Fibroblast of the aortic adventitia (primary cell): Measurements from ENCODE around the gene LRRC34. TPM values are rescaled to one million over a fixed set of nuclear protein-coding genes. Genes with fewer than 3 reads are reported as not detected.

Experiments
- DNase-seq: peaks from one replicate; pipeline ENCODE4 v3.0.0-alpha.2; 2010; ENCODE audit warnings: low read depth
- H3K4me3 ChIP-seq: 2 replicates; pipeline ENCODE4 v1.5.1; 2011; ENCODE audit warnings: low read depth, mild to moderate bottlenecking, control low read depth, low read length, moderate library complexity
- CTCF ChIP-seq: IDR thresholded peaks from 2 replicates; pipeline ENCODE4 v1.5.1; 2011; ENCODE audit warnings: mild to moderate bottlenecking, low read length, control low read depth, inconsistent platforms; ENCODE audit not compliant: insufficient read depth
- total RNA-seq: library from RNA; depleted of rRNA; stranded (reverse); fragments of >200 nt; gene quantifications from 2 replicates; pipeline ENCODE4 v1.2.3, GENCODE V29; 2012; ENCODE audit warnings: low replicate concordance

LRRC34 gene
- total RNA-seq, 1 donor, result 7.4 TPM

GRCh38 chr3:169772305-169772896, 40.3 kb downstream of the LRRC34 start:
- DNase-seq, result peak; percentile 86
- no peak for TF ChIP-seq CTCF
- H3K4me3 ChIP-seq, result peak overlapping the region; percentile 91

GRCh38 chr3:169771497-169772304, 41.0 kb downstream of the LRRC34 start:
- peak; percentile 90 for DNase-seq
- peak overlapping the region; percentile 80 for H3K4me3 ChIP-seq
- TF ChIP-seq CTCF, result no peak

- DNase-seq, result peak; percentile 73
- peak within 1 kb of the TSS; percentile 76 for H3K4me3 ChIP-seq
- TF ChIP-seq CTCF, result no peak
These were observed 43.2 kb downstream of the LRRC34 start, which contains the start of gene ACTRT3 for GRCh38 chr3:169769287-169770181. Gene ACTRT3, minus strand, starts transcription at chr3:169769561. Its CDS starts 41 bp downstream, at chr3:169769520.

GRCh38 chr3:169764882-169765612, 47.7 kb downstream of the LRRC34 start, which contains the start of gene TERC:
Gene TERC, minus strand, starts transcription at chr3:169765060.
- no peak for TF ChIP-seq CTCF
- DNase-seq, result peak; percentile 92
- H3K4me3 ChIP-seq, result peak within 1 kb of the TSS; percentile 84

GRCh38 chr3:169764312-169764881, 48.3 kb downstream of the LRRC34 start:
- no peak for TF ChIP-seq CTCF
- H3K4me3 ChIP-seq, result peak overlapping the region; percentile 84
- DNase-seq, result peak; percentile 72
